Gastroesophageal sphincter (tissue), 3 donors: Measurements from ENCODE around the gene GTF3C2.

Experiments
- CTCF ChIP-seq, 4 experiments: fragments of 200-600 bp in 2 of 4; fragments of 450-650 bp in 2 of 4; sonication (generic) in 1 of 4; IDR thresholded peaks; one replicate each; pipeline ENCODE4 v1.5.1; 2017 to 2019; ENCODE audit warnings: antibody characterized with exemption in 4 of 4, mild to moderate bottlenecking in 2 of 4, moderate library complexity in 2 of 4
- POLR2A ChIP-seq, 2 donors: fragments of 450-650 bp; IDR thresholded peaks; one replicate each; pipeline ENCODE4 v1.6.1; 2017; ENCODE audit warnings: antibody characterized with exemption in 2 of 2, mild to moderate bottlenecking in 2 of 2, moderate library complexity in 1 of 2

- TF ChIP-seq POLR2A (IDR thresholded peaks at IDR 0.05), result no peak
- no peak for TF ChIP-seq CTCF (IDR thresholded peaks at IDR 0.05)
These were observed 71.6 kb downstream of the GTF3C2 start for GRCh38 chr2:27284996-27285395.
